GM18526 (cell line): ENCODE measurements around the gene WDCP.

Source experiments
- POLR2A ChIP-seq: IDR thresholded peaks from 3 replicates; pipeline ENCODE4 v1.6.1; 2011; ENCODE audit not compliant: insufficient read length; ENCODE audit errors: extremely low read depth

Gene WDCP

GRCh38 chr2:24046930-24047702, at the start of gene WDCP:
WDCP (minus strand) TSS chr2:24047391; CDS start chr2:24039494, 7,897 bp downstream.
- TF ChIP-seq POLR2A, result peak; percentile 92

- TF ChIP-seq POLR2A, result no peak
These were observed 41.7 kb upstream of the WDCP start for GRCh38 chr2:24088821-24089359.

GRCh38 chr2:24087032-24087431, 39.8 kb upstream of the WDCP start:
- TF ChIP-seq POLR2A, result no peak

GRCh38 chr2:24086241-24086640, 39.0 kb upstream of the WDCP start:
- no peak for TF ChIP-seq POLR2A

GRCh38 chr2:24085200-24085489, 38.0 kb upstream of the WDCP start:
- TF ChIP-seq POLR2A, result no peak

GRCh38 chr2:24084386-24085199, 37.4 kb upstream of the WDCP start, which contains the start of gene TP53I3:
TP53I3 (minus strand) TSS chr2:24084834; CDS start chr2:24084326, 508 bp downstream.
- TF ChIP-seq POLR2A, result peak; percentile 33

- TF ChIP-seq POLR2A, result peak; percentile 38
These were observed 36.6 kb upstream of the WDCP start for GRCh38 chr2:24083567-24084385.

- no peak for TF ChIP-seq POLR2A
These were observed 35.8 kb upstream of the WDCP start for GRCh38 chr2:24082787-24083566.

- no peak for TF ChIP-seq POLR2A
These were observed 33.5 kb upstream of the WDCP start for GRCh38 chr2:24080701-24081100.

- TF ChIP-seq POLR2A, result no peak
These were observed 30.7 kb upstream of the WDCP start for GRCh38 chr2:24077879-24078278.

GRCh38 chr2:24077535-24077877, 30.3 kb upstream of the WDCP start:
- TF ChIP-seq POLR2A, result no peak

- TF ChIP-seq POLR2A, result peak; percentile 42
These were observed 29.8 kb upstream of the WDCP start for GRCh38 chr2:24076849-24077534.

GRCh38 chr2:24075915-24076848, 29.0 kb upstream of the WDCP start, which contains the start of gene SF3B6:
SF3B6 (minus strand) TSS chr2:24076326; CDS start chr2:24076229, 97 bp downstream.
- TF ChIP-seq POLR2A, result peak; percentile 91

- TF ChIP-seq POLR2A, result no peak
These were observed 28.1 kb upstream of the WDCP start for GRCh38 chr2:24075259-24075658.
